Neural cell (in vitro differentiated cells): ENCODE results near the gene PIM3.

Experiments used
- EP300 ChIP-seq: fragments of 450-650 bp; conservative IDR thresholded peaks from 2 replicates; pipeline ENCODE4 v1.6.1; 2014; ENCODE audit warnings: antibody characterized with exemption, mild to moderate bottlenecking, moderate library complexity; ENCODE audit not compliant: poor library complexity, severe bottlenecking
- EZH2 ChIP-seq: fragments of 200-600, 300-800 bp; shearing (Covaris generic), sonication (generic); IDR thresholded peaks from 2 replicates; pipeline ENCODE4 v1.6.1; 2014; ENCODE audit warnings: antibody characterized with exemption, low read length, borderline replicate concordance, mild to moderate bottlenecking; ENCODE audit not compliant: insufficient read depth, poor library complexity, severe bottlenecking
- POLR2AphosphoS5 ChIP-seq: IDR thresholded peaks from 2 replicates; pipeline ENCODE4 v1.6.1; 2012
- RAD21 ChIP-seq: fragments of 450-650 bp; conservative IDR thresholded peaks from 2 replicates; pipeline ENCODE4 v1.6.1; 2014; ENCODE audit warnings: antibody characterized with exemption, mild to moderate bottlenecking, moderate library complexity
- TAF1 ChIP-seq: IDR thresholded peaks from 2 replicates; pipeline ENCODE4 v1.6.1; 2012; ENCODE audit warnings: low read depth
- TF ChIP-seq, protein P1 (sequence below): fragments of 450-650 bp; IDR thresholded peaks from 2 replicates; pipeline ENCODE4 v1.5.1; 2014; ENCODE audit warnings: antibody characterized with exemption, mild to moderate bottlenecking, moderate library complexity; ENCODE audit not compliant: poor library complexity, severe bottlenecking
- TF ChIP-seq, protein P2 (sequence below): IDR thresholded peaks from 2 replicates; pipeline ENCODE4 v1.6.1; 2012; ENCODE audit warnings: borderline replicate concordance

DNA sequence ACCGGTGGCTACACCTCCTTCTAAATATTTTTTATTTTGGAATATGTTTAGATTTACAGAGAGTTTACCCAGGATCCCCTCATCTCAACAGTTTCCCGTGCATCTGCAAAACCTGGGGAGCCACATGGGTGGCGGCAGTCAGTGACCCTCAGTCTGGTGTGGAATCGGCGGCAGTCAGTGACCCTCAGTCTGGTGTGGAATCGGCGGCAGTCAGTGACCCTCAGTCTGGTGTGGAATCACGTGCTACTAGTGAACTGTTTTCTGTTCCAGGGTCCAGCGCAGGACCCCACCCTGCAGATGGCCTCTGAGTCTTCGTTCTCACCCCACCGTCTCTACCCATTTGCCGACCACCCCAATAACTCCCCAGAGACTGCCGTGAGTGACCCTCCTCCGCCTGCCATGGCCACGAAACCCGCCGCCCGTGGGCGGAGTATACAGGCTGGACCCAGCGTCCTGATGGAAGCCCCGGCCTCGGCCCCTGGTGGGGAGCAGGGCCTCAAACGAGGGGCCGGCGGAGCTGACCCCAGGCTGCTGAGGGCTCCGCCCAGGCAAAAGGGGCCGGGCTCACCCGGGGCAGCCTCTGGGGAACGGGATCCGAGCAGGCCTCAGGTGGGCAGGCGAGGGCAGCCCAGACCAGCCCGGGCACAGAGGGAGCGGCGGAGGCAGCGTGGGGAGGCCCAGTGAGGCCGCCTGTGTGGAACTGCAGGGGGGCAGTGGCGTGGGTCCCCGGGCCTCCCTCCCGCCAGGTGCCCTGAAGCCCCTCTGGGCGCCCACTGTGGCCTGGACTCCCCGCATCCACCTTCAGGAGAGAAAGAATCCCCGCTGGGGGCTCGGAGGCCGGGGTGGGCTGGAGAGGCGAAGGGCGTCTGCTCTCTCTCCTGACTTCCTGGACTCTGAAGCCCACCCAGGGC, 49.4 kb downstream of the PIM3 start:
- TF ChIP-seq, protein P1, sequence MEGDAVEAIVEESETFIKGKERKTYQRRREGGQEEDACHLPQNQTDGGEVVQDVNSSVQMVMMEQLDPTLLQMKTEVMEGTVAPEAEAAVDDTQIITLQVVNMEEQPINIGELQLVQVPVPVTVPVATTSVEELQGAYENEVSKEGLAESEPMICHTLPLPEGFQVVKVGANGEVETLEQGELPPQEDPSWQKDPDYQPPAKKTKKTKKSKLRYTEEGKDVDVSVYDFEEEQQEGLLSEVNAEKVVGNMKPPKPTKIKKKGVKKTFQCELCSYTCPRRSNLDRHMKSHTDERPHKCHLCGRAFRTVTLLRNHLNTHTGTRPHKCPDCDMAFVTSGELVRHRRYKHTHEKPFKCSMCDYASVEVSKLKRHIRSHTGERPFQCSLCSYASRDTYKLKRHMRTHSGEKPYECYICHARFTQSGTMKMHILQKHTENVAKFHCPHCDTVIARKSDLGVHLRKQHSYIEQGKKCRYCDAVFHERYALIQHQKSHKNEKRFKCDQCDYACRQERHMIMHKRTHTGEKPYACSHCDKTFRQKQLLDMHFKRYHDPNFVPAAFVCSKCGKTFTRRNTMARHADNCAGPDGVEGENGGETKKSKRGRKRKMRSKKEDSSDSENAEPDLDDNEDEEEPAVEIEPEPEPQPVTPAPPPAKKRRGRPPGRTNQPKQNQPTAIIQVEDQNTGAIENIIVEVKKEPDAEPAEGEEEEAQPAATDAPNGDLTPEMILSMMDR: no peak
- TF ChIP-seq POLR2AphosphoS5 (no peak), EZH2 (no peak), RAD21 (no peak), EP300 (no peak), TAF1 (no peak)
- TF ChIP-seq, protein P2, sequence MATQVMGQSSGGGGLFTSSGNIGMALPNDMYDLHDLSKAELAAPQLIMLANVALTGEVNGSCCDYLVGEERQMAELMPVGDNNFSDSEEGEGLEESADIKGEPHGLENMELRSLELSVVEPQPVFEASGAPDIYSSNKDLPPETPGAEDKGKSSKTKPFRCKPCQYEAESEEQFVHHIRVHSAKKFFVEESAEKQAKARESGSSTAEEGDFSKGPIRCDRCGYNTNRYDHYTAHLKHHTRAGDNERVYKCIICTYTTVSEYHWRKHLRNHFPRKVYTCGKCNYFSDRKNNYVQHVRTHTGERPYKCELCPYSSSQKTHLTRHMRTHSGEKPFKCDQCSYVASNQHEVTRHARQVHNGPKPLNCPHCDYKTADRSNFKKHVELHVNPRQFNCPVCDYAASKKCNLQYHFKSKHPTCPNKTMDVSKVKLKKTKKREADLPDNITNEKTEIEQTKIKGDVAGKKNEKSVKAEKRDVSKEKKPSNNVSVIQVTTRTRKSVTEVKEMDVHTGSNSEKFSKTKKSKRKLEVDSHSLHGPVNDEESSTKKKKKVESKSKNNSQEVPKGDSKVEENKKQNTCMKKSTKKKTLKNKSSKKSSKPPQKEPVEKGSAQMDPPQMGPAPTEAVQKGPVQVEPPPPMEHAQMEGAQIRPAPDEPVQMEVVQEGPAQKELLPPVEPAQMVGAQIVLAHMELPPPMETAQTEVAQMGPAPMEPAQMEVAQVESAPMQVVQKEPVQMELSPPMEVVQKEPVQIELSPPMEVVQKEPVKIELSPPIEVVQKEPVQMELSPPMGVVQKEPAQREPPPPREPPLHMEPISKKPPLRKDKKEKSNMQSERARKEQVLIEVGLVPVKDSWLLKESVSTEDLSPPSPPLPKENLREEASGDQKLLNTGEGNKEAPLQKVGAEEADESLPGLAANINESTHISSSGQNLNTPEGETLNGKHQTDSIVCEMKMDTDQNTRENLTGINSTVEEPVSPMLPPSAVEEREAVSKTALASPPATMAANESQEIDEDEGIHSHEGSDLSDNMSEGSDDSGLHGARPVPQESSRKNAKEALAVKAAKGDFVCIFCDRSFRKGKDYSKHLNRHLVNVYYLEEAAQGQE: no peak
